ENCODE measurements around the gene STX4. TPM values are rescaled to one million over a fixed set of nuclear protein-coding genes. Genes with fewer than 3 reads are reported as not detected.

The STX4 gene
- total and polyA plus RNA-seq, 3 experiments from 2014 or later: 34.5 to 55.0 (median 53.0) TPM

DNA sequence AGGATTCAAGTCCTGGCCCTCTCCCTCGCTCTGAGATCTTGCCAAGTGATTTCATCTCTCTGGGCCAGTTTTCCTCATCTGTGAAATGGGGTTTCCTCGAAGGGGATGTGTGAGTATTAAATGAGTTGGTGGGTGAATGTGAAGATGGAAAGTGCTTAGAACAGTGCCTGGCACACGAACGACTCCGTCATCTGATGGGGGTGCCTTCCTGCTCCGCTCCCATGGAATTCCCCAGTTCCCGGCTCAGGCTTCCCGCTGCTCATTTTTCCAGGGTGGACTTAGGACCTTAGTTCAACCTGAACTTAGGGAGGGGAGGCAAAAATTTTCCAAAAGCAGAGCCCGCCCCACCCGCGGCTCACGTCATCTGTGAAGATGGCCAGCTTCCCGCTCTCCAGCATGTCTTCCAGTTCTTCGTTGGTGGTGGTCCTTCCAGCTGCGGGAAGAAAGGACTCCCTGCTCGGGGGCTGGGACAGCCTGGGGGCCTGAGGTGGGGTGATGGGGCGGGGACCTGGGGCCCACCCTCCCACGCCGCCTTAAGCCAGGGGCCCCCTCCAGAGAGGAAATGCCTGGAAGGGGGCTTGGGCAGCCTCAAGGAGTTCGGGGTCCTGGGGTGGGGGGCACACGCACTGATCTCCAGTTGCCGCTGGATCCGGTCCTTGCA, 36.9 kb upstream of the STX4 start:
- peaks cover 0 to 9% (median 6%) of the 10 kb centered on the region in 3 donors for H3K4me1 Mint-ChIP-seq
- no peaks in the 10 kb centered on the region for H3K9me3 Mint-ChIP-seq
- no peaks in the 10 kb centered on the region for H3K27me3 Mint-ChIP-seq
- Histone ChIP-seq H3K27me3 (ENCODE audit: insufficient read depth, low read length, poor library complexity, severe bottlenecking) (no peaks in the 10 kb centered on the region), H3K4me3 (ENCODE audit: low read length) (peak overlapping the region; percentile 74), H3K4me1 (ENCODE audit: insufficient read depth, low read length) (peaks cover 13% of the 10 kb centered on the region), H3K27ac (ENCODE audit: low read depth, low read length) (peak overlapping the region; percentile 73), H3K9me3 (ENCODE audit: low read length) (no peaks in the 10 kb centered on the region), H3K36me3 (ENCODE audit: insufficient read depth, low read length) (no peaks in the 10 kb centered on the region)
- no peaks in the 10 kb centered on the region for H3K36me3 Mint-ChIP-seq
- ChIA-PET POLR2A (interaction anchor here (0.9 to 1.7 kb wide), 2 partner anchors 121 to 146 kb away, joined by 3 to 9 read pairs; partner anchors contain the start of gene KAT8), CTCF (no interaction called here)
- peak overlapping the region; percentile 79 to 92 (median 85) for H3K4me3 Mint-ChIP-seq
- peak overlapping the region in 7 of 8 donors; percentile 41 to 91 (median 78) for H3K27ac Mint-ChIP-seq
- DNase-seq: no peak

DNA sequence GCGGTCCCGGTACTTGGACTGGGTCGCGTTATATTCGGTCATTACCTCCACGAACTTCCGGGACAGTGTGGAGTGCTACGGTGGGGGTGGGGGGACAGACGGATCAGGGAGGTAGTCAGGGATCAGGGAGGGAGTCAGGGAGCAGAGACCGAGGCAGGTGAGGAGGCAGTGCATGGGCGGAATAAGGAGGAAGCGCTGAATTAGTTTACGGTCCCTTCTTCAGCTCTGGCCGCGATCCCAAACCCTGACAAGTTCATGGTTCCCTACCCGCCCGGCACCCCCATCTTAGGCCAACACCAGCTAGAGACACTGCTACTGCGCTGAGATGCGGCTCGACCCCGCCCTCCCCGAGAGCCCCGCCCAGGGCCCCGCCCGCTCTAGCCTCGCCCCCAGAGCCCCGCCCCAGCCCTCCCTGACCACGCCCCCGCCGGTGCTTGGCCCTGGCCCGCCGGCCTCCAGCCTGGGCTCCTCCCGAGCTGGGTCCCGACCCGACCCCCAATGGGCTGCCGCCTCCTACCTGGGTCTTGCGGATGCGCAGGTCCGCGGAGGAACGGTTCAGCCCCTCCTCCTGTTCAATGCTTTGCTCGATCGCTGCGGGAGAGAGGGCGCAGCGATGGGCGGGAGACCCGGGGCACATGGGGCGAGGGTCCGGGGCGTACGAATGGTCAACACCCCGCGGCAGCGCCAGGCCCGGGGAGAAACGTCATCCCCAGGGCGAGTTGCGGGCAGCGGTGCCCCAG, 36.2 kb upstream of the STX4 start:
- Mint-ChIP-seq H3K4me1 (peaks cover 0 to 9% (median 6%) of the 10 kb centered on the region in 3 donors), H3K4me3 (peak overlapping the region; percentile 79 to 92 (median 85)), H3K27me3 (no peaks in the 10 kb centered on the region), H3K9me3 (peaks cover 0 to 1% (median 0%) of the 10 kb centered on the region in 5 donors), H3K36me3 (no peaks in the 10 kb centered on the region), H3K27ac (peak overlapping the region in 7 of 8 donors; percentile 64 to 91 (median 84))
- Histone ChIP-seq H3K9me3 (ENCODE audit: low read length) (no peaks in the 10 kb centered on the region), H3K27me3 (ENCODE audit: insufficient read depth, low read length, poor library complexity, severe bottlenecking) (no peaks in the 10 kb centered on the region), H3K36me3 (ENCODE audit: insufficient read depth, low read length) (no peaks in the 10 kb centered on the region), H3K4me1 (ENCODE audit: insufficient read depth, low read length) (peaks cover 13% of the 10 kb centered on the region), H3K4me3 (ENCODE audit: low read length) (peak overlapping the region; percentile 74), H3K27ac (ENCODE audit: low read depth, low read length) (peak overlapping the region; percentile 73)
- DNase-seq: peak; percentile 65 to 87 (median 79)
- POLR2A ChIA-PET: interaction anchor here (0.7 to 1.7 kb wide), 3 partner anchors 34 to 145 kb away, joined by 3 to 9 read pairs (median 3); partner anchors contain the start of gene KAT8
- CTCF ChIA-PET: no interaction called here

DNA sequence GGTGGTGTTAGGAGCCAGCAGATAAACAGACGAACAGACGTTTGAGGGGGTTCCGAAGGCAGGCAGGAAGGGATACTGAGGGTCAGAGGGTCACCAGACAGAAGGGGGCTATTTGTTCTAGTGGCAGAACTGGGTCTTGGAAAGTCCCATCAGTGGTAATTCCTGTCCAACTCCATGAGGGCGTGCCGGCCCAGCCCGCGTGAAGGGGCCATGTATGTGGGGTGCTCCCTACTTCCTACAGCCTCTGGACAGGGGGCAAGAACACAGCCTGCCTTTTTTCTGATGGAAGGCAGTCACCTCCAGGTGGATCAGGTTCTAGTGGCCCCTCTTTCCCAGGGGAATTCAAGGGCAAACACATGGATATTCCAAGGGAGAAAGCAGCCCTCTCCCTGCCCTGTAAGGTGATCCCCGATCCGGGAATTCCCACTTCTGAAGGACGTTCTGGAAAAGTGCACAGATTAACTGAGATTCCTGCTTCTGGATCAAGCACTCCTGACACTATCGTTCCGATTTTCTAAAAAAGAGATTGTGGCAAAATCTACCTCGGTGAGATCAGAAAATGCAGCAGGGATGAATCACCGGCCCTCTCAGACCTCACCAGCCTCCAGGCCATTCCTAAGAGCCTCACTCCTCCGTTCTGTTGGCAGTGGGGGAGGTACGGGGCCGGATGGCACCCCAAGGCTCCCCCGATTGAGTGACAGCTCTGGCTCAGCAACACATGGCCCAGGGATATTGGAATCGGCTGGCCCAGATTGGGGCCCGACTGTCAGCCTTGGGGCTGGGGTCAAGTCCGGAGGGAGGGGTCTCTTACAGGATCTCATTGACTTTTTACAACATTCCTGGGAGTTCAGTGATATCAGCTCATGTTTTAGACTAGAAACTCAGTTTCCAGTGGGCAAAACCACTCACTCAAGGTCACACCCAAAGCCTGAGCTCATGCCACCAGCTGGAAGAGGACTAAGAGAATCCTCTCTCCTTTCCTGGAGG, 35.3 kb upstream of the STX4 start:
- Mint-ChIP-seq H3K9me3 (peaks cover 0 to 2% (median 0%) of the 10 kb centered on the region in 5 donors), H3K27me3 (no peaks in the 10 kb centered on the region), H3K4me1 (peaks cover 0 to 9% (median 6%) of the 10 kb centered on the region in 3 donors), H3K4me3 (peak overlapping the region; percentile 48 to 92 (median 83)), H3K36me3 (no peaks in the 10 kb centered on the region), H3K27ac (peak overlapping the region in 3 of 8 donors; percentile 12 to 38 (median 24))
- Histone ChIP-seq H3K4me3 (ENCODE audit: low read length) (peak overlapping the region; percentile 47), H3K9me3 (ENCODE audit: low read length) (no peaks in the 10 kb centered on the region), H3K36me3 (ENCODE audit: insufficient read depth, low read length) (no peaks in the 10 kb centered on the region), H3K4me1 (ENCODE audit: insufficient read depth, low read length) (peaks cover 13% of the 10 kb centered on the region), H3K27me3 (ENCODE audit: insufficient read depth, low read length, poor library complexity, severe bottlenecking) (no peaks in the 10 kb centered on the region), H3K27ac (ENCODE audit: low read depth, low read length) (no peak overlapping the region)
- ChIA-PET POLR2A (interaction anchor here (0.7 to 1.7 kb wide), 3 partner anchors 33 to 182 kb away, joined by 3 to 9 read pairs (median 3); partner anchors contain the start of gene FUS), CTCF (interaction anchor here (3.0 kb wide), 1 partner anchor 144 kb away, joined by 10 read pairs; no protein-coding TSS in a partner anchor)
- no peak for DNase-seq

DNA sequence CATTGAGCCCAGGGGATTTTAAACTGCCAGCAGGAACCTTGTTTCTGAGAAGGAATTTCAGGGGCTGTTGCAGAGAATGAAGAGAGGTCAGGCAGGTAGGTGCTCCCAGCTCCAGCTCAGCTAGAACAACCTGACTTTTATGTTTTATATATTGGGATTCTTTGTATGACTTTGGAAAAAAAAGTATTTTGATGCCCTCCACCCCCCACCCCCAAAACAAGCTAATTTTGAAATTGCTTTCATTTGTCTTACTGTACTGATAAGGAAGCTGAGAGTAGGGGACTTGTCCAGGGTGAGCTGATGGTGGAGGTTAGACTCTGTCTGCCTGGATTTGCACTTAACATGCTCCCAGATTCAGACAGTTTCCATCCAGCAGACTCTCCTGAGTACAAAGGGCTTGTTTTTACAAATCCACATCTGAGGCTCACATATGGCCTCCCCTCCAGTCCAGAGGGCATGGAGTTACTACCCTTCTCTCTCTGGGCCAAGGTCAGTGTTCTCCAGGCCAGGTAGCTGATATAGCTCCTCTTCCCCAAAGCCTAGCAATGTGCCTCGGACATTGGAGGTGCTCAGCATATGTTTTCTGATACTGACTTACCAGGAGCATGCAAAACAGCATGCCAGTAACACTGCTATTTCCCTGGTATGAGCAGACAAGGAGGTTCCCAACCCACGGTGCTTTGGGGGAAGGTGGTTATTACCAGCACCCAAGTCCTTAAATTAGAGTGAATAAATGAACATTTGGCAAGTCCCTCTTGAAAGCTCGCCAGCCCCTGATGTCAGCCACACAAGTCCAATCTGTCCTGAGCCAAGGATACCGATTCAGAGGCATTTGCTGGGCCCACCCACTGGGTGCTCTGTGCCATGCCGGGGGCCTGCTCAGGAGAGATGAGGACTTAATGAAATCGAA, 34.3 kb upstream of the STX4 start:
- Mint-ChIP-seq H3K4me1 (peaks cover 0 to 9% (median 6%) of the 10 kb centered on the region in 3 donors), H3K36me3 (no peaks in the 10 kb centered on the region), H3K9me3 (peaks cover 0 to 2% (median 0%) of the 10 kb centered on the region in 5 donors), H3K27ac (peak overlapping the region in 2 of 8 donors; percentile 29 to 77), H3K4me3 (no peak overlapping the region), H3K27me3 (no peaks in the 10 kb centered on the region)
- H3K4me3 ChIP-seq (ENCODE audit: low read length): no peak overlapping the region
- H3K4me1 ChIP-seq (ENCODE audit: insufficient read depth, low read length): peaks cover 13% of the 10 kb centered on the region
- H3K27me3 ChIP-seq (ENCODE audit: insufficient read depth, low read length, poor library complexity, severe bottlenecking): no peaks in the 10 kb centered on the region
- H3K9me3 ChIP-seq (ENCODE audit: low read length): no peaks in the 10 kb centered on the region
- CTCF ChIA-PET: interaction anchor here (3.0 kb wide), 1 partner anchor 143 kb away, joined by 10 read pairs; no protein-coding TSS in a partner anchor
- POLR2A ChIA-PET: interaction anchor here (0.5 to 0.9 kb wide), 4 partner anchors 52 to 472 kb away, joined by 3 to 7 read pairs (median 3); partner anchors contain the start of genes FUS and ZNF646
- H3K36me3 ChIP-seq (ENCODE audit: insufficient read depth, low read length): no peaks in the 10 kb centered on the region
- no peak overlapping the region for H3K27ac ChIP-seq (ENCODE audit: low read depth, low read length)
- DNase-seq: no peak

DNA sequence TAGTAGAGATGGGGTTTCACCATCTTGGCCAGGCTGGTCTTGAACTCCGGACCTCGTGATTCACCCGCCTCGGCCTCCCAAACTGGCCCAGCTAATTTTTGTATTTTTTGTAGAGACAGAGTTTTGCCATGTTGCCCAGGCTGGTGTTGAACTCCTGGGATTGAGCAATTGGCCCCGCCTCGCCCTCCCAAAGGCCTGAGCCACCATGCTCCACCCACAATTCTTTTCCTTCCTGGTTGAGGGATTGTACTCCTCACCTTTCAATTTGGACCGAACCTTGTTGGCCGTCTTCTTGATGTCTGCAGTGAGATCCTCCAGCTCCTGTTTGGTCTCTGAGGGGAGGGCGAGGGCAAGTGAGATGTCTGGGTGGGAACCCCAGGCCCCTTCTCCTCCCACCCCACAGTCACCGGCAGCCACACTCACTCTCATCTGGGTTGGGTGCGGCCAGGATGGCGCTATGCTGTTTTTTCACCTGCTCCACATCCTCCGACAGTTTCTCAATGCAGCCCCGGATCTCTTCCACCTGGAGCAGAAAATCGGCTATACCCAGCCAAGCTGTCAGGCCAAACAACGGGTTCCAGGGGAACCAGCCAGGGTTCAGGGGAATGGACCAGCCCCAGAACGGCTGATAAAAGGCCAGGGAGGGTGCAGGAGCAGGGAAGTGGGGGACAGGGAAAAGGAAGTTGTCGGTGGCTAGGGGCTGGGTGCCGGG, 32.5 kb upstream of the STX4 start:
- Mint-ChIP-seq H3K36me3 (no peaks in the 10 kb centered on the region), H3K4me3 (no peak overlapping the region), H3K27ac (no peak overlapping the region), H3K27me3 (no peaks in the 10 kb centered on the region), H3K4me1 (peaks cover 0 to 9% (median 6%) of the 10 kb centered on the region in 3 donors), H3K9me3 (peaks cover 0 to 2% (median 0%) of the 10 kb centered on the region in 5 donors)
- H3K4me1 ChIP-seq (ENCODE audit: insufficient read depth, low read length): peaks cover 13% of the 10 kb centered on the region
- POLR2A ChIA-PET: no interaction called here
- H3K27me3 ChIP-seq (ENCODE audit: insufficient read depth, low read length, poor library complexity, severe bottlenecking): no peaks in the 10 kb centered on the region
- no peak overlapping the region for H3K4me3 ChIP-seq (ENCODE audit: low read length)
- H3K9me3 ChIP-seq (ENCODE audit: low read length): no peaks in the 10 kb centered on the region
- DNase-seq: no peak
- no peaks in the 10 kb centered on the region for H3K36me3 ChIP-seq (ENCODE audit: insufficient read depth, low read length)
- no peak overlapping the region for H3K27ac ChIP-seq (ENCODE audit: low read depth, low read length)
- CTCF ChIA-PET: interaction anchor here (3.0 kb wide), 1 partner anchor 141 kb away, joined by 10 read pairs; no protein-coding TSS in a partner anchor

DNA sequence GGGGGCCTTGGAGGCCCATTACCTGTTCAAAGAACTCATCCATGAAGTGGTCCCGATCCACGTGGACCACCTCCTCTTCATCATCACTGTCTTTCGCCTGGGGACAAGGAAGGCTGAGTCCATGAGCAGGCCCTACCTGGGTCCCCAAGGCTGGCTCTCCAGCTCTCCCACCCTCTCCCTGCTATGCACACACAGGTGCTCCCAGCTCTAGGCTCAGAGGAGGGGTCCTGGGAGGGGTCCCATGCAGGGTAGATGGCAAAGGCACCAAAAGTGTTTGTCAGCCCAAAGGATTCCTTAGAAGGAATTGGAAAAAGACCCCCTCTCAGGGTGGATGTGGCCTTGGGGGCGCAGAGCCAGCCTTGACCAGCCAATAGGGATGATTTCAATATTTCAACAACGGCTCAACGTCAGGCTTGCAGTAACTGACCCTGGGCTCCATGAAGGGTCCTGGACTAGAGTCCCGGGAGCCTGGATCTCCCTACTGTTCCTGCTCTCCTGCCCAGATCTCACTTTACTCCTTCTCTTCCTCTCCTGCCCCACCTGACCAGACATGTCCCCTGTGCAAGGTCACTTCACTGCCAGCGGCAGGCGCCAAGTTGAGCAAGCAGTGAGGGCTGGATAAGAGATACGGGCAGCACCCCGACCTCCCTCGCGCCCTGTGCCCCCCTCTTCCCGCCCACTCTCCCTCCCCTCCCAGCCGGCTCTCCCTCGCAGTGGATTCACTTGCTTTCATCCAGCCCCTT, 31.7 kb upstream of the STX4 start:
- no peaks in the 10 kb centered on the region for H3K27me3 ChIP-seq (ENCODE audit: insufficient read depth, low read length, poor library complexity, severe bottlenecking)
- no peak overlapping the region for H3K4me3 Mint-ChIP-seq
- no peaks in the 10 kb centered on the region for H3K9me3 ChIP-seq (ENCODE audit: low read length)
- no peak for DNase-seq
- H3K9me3 Mint-ChIP-seq: peaks cover 0 to 2% (median 0%) of the 10 kb centered on the region in 5 donors
- no peaks in the 10 kb centered on the region for H3K36me3 ChIP-seq (ENCODE audit: insufficient read depth, low read length)
- peaks cover 0 to 4% (median 2%) of the 10 kb centered on the region in 3 donors for H3K4me1 Mint-ChIP-seq
- no peaks in the 10 kb centered on the region for H3K36me3 Mint-ChIP-seq
- ChIA-PET POLR2A (no interaction called here), CTCF (interaction anchor here (3.0 kb wide), 1 partner anchor 16 kb away, joined by 10 read pairs; the partner anchor contains the start of gene HSD3B7)
- H3K27ac ChIP-seq (ENCODE audit: low read depth, low read length): no peak overlapping the region
- peaks cover 8% of the 10 kb centered on the region for H3K4me1 ChIP-seq (ENCODE audit: insufficient read depth, low read length)
- H3K27ac Mint-ChIP-seq: peak overlapping the region in 1 of 8 donors; percentile 32
- H3K4me3 ChIP-seq (ENCODE audit: low read length): no peak overlapping the region
- H3K27me3 Mint-ChIP-seq: peaks cover 0 to 3% of the 10 kb centered on the region in 2 donors

Measured in CD8-positive, alpha-beta memory T cell (primary cell).